Osteocyte (in vitro differentiated cells): ENCODE measurements around the gene FKBP15. TPM values are rescaled to one million over a fixed set of nuclear protein-coding genes. Genes with fewer than 3 reads are reported as not detected.

Experiments used
- DNase-seq: peaks from one replicate; pipeline ENCODE4 v3.0.0; 2021; ENCODE audit warnings: mixed read lengths; ENCODE audit not compliant: unreplicated experiment; ENCODE audit errors: extremely low spot score
- H3K27ac Mint-ChIP-seq: one replicate; pipeline ENCODE4 v1.8.0; 2021; ENCODE audit warnings: mild to moderate bottlenecking, mixed read lengths; ENCODE audit not compliant: unreplicated experiment
- H3K27me3 Mint-ChIP-seq: one replicate; pipeline ENCODE4 v1.8.0; 2021; ENCODE audit warnings: mixed read lengths; ENCODE audit not compliant: unreplicated experiment
- H3K36me3 Mint-ChIP-seq: one replicate; pipeline ENCODE4 v1.8.0; 2021; ENCODE audit warnings: mixed read lengths; ENCODE audit not compliant: unreplicated experiment
- H3K4me1 Mint-ChIP-seq: one replicate; pipeline ENCODE4 v1.8.0; 2021; ENCODE audit warnings: mixed read lengths; ENCODE audit not compliant: unreplicated experiment
- H3K4me3 Mint-ChIP-seq: one replicate; pipeline ENCODE4 v1.8.0; 2021; ENCODE audit warnings: mild to moderate bottlenecking, moderate library complexity, mixed read lengths; ENCODE audit not compliant: unreplicated experiment
- H3K9me3 Mint-ChIP-seq: one replicate; pipeline ENCODE4 v1.8.0; 2021; ENCODE audit warnings: mixed read lengths; ENCODE audit not compliant: unreplicated experiment
- CTCF ChIP-seq: fragments of 200-600 bp; sonication (generic); IDR thresholded peaks from 2 replicates; pipeline ENCODE4 v1.5.0; 2021; ENCODE audit warnings: antibody characterized with exemption, mild to moderate bottlenecking, moderate library complexity
- total RNA-seq: library from RNA; stranded (reverse); gene quantifications from 2 replicates; pipeline ENCODE4 v1.2.1, GENCODE V29; 2021

The FKBP15 gene
- total RNA-seq, 1 donor from 2014 or later: 31.9 TPM

GRCh38 chr9:113221800-113222481, 864 bp upstream of the FKBP15 start:
- H3K9me3 Mint-ChIP-seq: no peaks in the 10 kb centered on the region
- no peaks in the 10 kb centered on the region for H3K27me3 Mint-ChIP-seq
- no peak for DNase-seq
- H3K27ac Mint-ChIP-seq: peak overlapping the region; percentile 98
- peak overlapping the region; percentile 99 for H3K4me3 Mint-ChIP-seq
- peaks cover 6% of the 10 kb centered on the region for H3K36me3 Mint-ChIP-seq
- TF ChIP-seq CTCF: no peak
- H3K4me1 Mint-ChIP-seq: peaks cover 39% of the 10 kb centered on the region

DNA sequence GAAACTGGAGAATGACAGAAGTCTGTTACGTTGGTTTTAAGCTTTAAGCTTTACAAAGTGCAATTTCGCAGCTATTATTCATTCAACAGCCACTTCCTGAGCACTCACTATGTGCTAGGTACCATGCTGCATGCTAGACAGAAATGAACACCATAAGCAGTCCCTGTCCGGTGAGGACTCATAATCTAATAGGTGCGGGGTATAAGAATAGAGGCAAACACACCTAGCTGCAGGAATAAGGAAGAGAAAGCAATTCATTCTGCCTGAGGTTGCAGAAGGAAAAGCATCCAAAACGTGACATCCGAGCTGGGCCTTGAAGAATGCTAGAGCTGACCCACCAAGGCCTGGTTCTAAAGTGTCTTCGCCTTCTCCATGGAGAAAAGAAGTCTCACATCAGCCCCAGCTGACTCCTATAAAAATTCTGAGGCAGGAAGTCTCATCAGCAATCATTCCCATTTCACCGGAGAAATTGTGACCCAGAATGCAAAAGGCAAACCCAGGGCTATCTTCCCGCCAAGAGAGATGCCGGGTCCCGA, 542 bp downstream of the FKBP15 start:
- Mint-ChIP-seq H3K9me3 (no peaks in the 10 kb centered on the region), H3K27me3 (no peaks in the 10 kb centered on the region), H3K36me3 (peaks cover 9% of the 10 kb centered on the region), H3K4me3 (peak overlapping the region; percentile 99), H3K4me1 (peaks cover 39% of the 10 kb centered on the region), H3K27ac (peak overlapping the region; percentile 98)
- no peak for DNase-seq
- TF ChIP-seq CTCF: no peak

GRCh38 chr9:113219969-113220368, 1.1 kb downstream of the FKBP15 start:
- Mint-ChIP-seq H3K4me3 (peak overlapping the region; percentile 99), H3K4me1 (peaks cover 40% of the 10 kb centered on the region), H3K9me3 (no peaks in the 10 kb centered on the region), H3K27me3 (no peaks in the 10 kb centered on the region), H3K27ac (peak overlapping the region; percentile 98), H3K36me3 (peaks cover 10% of the 10 kb centered on the region)
- no peak for DNase-seq
- no peak for TF ChIP-seq CTCF

- TF ChIP-seq CTCF: no peak
- Mint-ChIP-seq H3K27me3 (no peaks in the 10 kb centered on the region), H3K27ac (peak overlapping the region; percentile 0), H3K36me3 (peaks cover 11% of the 10 kb centered on the region), H3K4me3 (peak overlapping the region; percentile 99), H3K9me3 (no peaks in the 10 kb centered on the region), H3K4me1 (peaks cover 40% of the 10 kb centered on the region)
- DNase-seq: no peak
Observed at GRCh38 chr9:113219186-113219936, 1.7 kb downstream of the FKBP15 start.

GRCh38 chr9:113216406-113216805, 4.7 kb downstream of the FKBP15 start:
- no peak overlapping the region for H3K4me3 Mint-ChIP-seq
- DNase-seq: no peak
- peaks cover 19% of the 10 kb centered on the region for H3K4me1 Mint-ChIP-seq
- H3K9me3 Mint-ChIP-seq: no peaks in the 10 kb centered on the region
- peaks cover 14% of the 10 kb centered on the region for H3K36me3 Mint-ChIP-seq
- TF ChIP-seq CTCF: no peak
- no peak overlapping the region for H3K27ac Mint-ChIP-seq
- no peaks in the 10 kb centered on the region for H3K27me3 Mint-ChIP-seq
